Measurements from ENCODE around the gene STAG2. TPM values are rescaled to one million over a fixed set of nuclear protein-coding genes. Genes with fewer than 3 reads are reported as not detected.

Gene STAG2
- total and polyA plus RNA-seq, 3 donors from 2014 or later = 9.4 to 26.7 (median 17.6) TPM

DNA sequence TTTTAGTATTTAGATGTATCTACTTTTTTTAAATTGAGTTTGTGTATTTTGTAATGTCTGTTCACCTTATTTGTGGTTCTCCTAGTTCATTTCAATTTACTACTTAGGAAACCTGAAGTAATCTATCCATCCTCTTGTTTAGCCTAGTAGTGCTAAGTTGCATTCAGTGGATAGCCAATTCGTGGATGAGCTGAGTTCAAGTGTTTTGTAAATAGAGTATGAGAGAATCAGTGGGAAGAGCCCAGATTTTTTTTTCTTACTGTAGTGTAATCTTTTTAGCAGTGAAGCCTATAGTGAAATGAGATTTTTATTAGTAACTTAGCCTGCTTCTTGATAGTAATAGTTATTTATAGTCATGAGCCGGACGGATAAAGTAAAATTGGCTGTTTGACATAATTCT is 21.7 kb downstream of the STAG2 start:
- Histone ChIP-seq H3K27ac (no peak overlapping the region), H3K36me3 (ENCODE audit: low read depth, missing control alignments) (no peaks in the 10 kb centered on the region), H3K4me3 (no peak overlapping the region), H3K4me1 (no peaks in the 10 kb centered on the region), H3K9me3 (no peaks in the 10 kb centered on the region), H3K27me3 (no peaks in the 10 kb centered on the region)
- intact Hi-C loops (cut with DNase I; ENCODE audit: low total_unique reads) = no loop called here
- DNase-seq = no peak
- WGBS, 2 donors = 35 to 39% methylated on average over 3 of the region's 3 CpGs
- TF ChIP-seq POLR2A (IDR thresholded peaks at IDR 0.05) = no peak
- TF ChIP-seq, protein P1, sequence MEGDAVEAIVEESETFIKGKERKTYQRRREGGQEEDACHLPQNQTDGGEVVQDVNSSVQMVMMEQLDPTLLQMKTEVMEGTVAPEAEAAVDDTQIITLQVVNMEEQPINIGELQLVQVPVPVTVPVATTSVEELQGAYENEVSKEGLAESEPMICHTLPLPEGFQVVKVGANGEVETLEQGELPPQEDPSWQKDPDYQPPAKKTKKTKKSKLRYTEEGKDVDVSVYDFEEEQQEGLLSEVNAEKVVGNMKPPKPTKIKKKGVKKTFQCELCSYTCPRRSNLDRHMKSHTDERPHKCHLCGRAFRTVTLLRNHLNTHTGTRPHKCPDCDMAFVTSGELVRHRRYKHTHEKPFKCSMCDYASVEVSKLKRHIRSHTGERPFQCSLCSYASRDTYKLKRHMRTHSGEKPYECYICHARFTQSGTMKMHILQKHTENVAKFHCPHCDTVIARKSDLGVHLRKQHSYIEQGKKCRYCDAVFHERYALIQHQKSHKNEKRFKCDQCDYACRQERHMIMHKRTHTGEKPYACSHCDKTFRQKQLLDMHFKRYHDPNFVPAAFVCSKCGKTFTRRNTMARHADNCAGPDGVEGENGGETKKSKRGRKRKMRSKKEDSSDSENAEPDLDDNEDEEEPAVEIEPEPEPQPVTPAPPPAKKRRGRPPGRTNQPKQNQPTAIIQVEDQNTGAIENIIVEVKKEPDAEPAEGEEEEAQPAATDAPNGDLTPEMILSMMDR (IDR thresholded peaks at IDR 0.05) = no peak

- Histone ChIP-seq H3K36me3 (ENCODE audit: low read depth, missing control alignments) (no peaks in the 10 kb centered on the region), H3K4me1 (no peaks in the 10 kb centered on the region), H3K27ac (no peak overlapping the region), H3K9me3 (no peaks in the 10 kb centered on the region), H3K4me3 (no peak overlapping the region), H3K27me3 (no peaks in the 10 kb centered on the region)
- intact Hi-C loops (cut with DNase I; ENCODE audit: low total_unique reads) = no loop called here
- DNase-seq = no peak
- no peak for TF ChIP-seq POLR2A (IDR thresholded peaks at IDR 0.05)
- TF ChIP-seq, protein P1 (IDR thresholded peaks at IDR 0.05) = no peak
- WGBS, 2 donors = 52 to 61% methylated on average over 2 of the region's 2 CpGs
Measured at GRCh38 chrX:123986377-123986776, 24.9 kb downstream of the STAG2 start.

GRCh38 chrX:123988423-123989111 is 27.1 kb downstream of the STAG2 start:
- no peak for DNase-seq
- no peaks in the 10 kb centered on the region for H3K9me3 ChIP-seq
- intact Hi-C loops (cut with DNase I; ENCODE audit: low total_unique reads) = no loop called here
- no peak overlapping the region for H3K27ac ChIP-seq
- H3K4me3 ChIP-seq = no peak overlapping the region
- no peak for TF ChIP-seq POLR2A (IDR thresholded peaks at IDR 0.05)
- TF ChIP-seq, protein P1 (IDR thresholded peaks at IDR 0.05) = no peak
- no peaks in the 10 kb centered on the region for H3K27me3 ChIP-seq
- H3K36me3 ChIP-seq (ENCODE audit: low read depth, missing control alignments) = no peaks in the 10 kb centered on the region
- WGBS, 2 donors = 92 to 97% methylated on average over 1 of the region's 1 CpG
- no peaks in the 10 kb centered on the region for H3K4me1 ChIP-seq

DNA sequence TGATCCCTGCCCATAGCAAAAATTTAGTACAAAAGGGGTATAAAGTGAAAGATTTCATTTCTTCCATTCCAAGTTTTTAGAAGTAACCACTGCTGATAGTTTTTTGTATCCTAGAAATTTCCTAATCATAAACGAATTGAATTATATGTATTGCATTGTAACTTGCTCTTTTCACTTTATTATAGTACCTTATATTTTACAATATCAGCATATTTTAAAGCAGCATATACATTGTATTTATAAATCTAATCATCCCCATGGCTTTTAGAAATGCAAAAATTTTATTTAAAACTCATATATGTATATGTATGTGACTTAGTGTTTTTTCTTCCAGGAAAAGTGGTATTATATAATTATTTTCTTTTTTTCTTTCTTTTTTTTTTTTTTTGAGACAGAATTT is 27.7 kb downstream of the STAG2 start:
- Histone ChIP-seq H3K27me3 (no peaks in the 10 kb centered on the region), H3K36me3 (ENCODE audit: low read depth, missing control alignments) (no peaks in the 10 kb centered on the region), H3K9me3 (no peaks in the 10 kb centered on the region), H3K4me1 (no peaks in the 10 kb centered on the region), H3K27ac (no peak overlapping the region), H3K4me3 (no peak overlapping the region)
- intact Hi-C loops (cut with DNase I; ENCODE audit: low total_unique reads) = no loop called here
- no peak for DNase-seq
- TF ChIP-seq POLR2A (IDR thresholded peaks at IDR 0.05) = no peak
- TF ChIP-seq, protein P1 (IDR thresholded peaks at IDR 0.05) = no peak
- 62 to 71% methylated on average over 1 of the region's 1 CpG for WGBS, 2 donors

- Histone ChIP-seq H3K36me3 (ENCODE audit: low read depth, missing control alignments) (no peaks in the 10 kb centered on the region), H3K9me3 (no peaks in the 10 kb centered on the region), H3K27me3 (no peaks in the 10 kb centered on the region), H3K4me1 (no peaks in the 10 kb centered on the region), H3K27ac (no peak overlapping the region), H3K4me3 (no peak overlapping the region)
- DNase-seq = no peak
- 77 to 80% methylated on average over 2 of the region's 2 CpGs for WGBS, 2 donors
- TF ChIP-seq POLR2A (IDR thresholded peaks at IDR 0.05) = no peak
- TF ChIP-seq, protein P1 (IDR thresholded peaks at IDR 0.05) = no peak
- intact Hi-C loops (cut with DNase I; ENCODE audit: low total_unique reads) = no loop called here
Measured at GRCh38 chrX:123990169-123990568, 28.7 kb downstream of the STAG2 start.
